Liver (tissue), 3 donors: ENCODE results near the gene MAP4K3.
A peak's percentile ranks its signal among the peaks of the same experiment; 100 is the strongest.

Experiments used
- ATF3 ChIP-seq: IDR thresholded peaks from 2 replicates; pipeline ENCODE4 v1.6.1; 2016; ENCODE audit warnings: antibody characterized with exemption
- FOXA1 ChIP-seq: IDR thresholded peaks from 2 replicates; pipeline ENCODE4 v1.6.1; 2016; ENCODE audit warnings: antibody characterized with exemption
- GABPA ChIP-seq, 2 donors: IDR thresholded peaks in 1 of 2; conservative IDR thresholded peaks in 1 of 2; 2 replicates each; pipeline ENCODE4 v1.6.1; 2016; ENCODE audit warnings: antibody characterized with exemption in 2 of 2, mild to moderate bottlenecking in 1 of 2, moderate library complexity in 1 of 2
- RXRA ChIP-seq, 2 donors: IDR thresholded peaks; 2 replicates each; pipeline ENCODE4 v1.6.1; 2017 to 2018; ENCODE audit warnings: antibody characterized with exemption in 2 of 2, mild to moderate bottlenecking in 1 of 2
- SP1 ChIP-seq: IDR thresholded peaks from 2 replicates; pipeline ENCODE4 v1.6.1; 2018; ENCODE audit warnings: antibody characterized with exemption, mild to moderate bottlenecking
- TAF1 ChIP-seq: conservative IDR thresholded peaks from 2 replicates; pipeline ENCODE4 v1.6.1; 2016; ENCODE audit warnings: antibody characterized with exemption, mild to moderate bottlenecking
- YY1 ChIP-seq: IDR thresholded peaks from 2 replicates; pipeline ENCODE4 v1.6.1; 2016; ENCODE audit warnings: antibody characterized with exemption, mild to moderate bottlenecking
- ZBTB33 ChIP-seq: IDR thresholded peaks from 2 replicates; pipeline ENCODE4 v1.6.1; 2016; ENCODE audit warnings: antibody characterized with exemption
- TF ChIP-seq, protein P1 (sequence below): fragments of 150-350 bp; IDR thresholded peaks from 2 replicates; pipeline ENCODE4 v1.5.1; 2017; ENCODE audit warnings: improper control_type of control experiment, low read depth, low read length; ENCODE audit not compliant: missing input control
- TF ChIP-seq, protein P2 (sequence below): IDR thresholded peaks from 2 replicates; pipeline ENCODE4 v1.6.1; 2016; ENCODE audit warnings: antibody characterized with exemption, mild to moderate bottlenecking
- TF ChIP-seq, protein P3 (sequence below): IDR thresholded peaks from 2 replicates; pipeline ENCODE4 v1.6.1; 2016; ENCODE audit warnings: antibody characterized with exemption
- donor health status: healthy.
- donor health status: healthy.

GRCh38 chr2:39437522-39438296 is 624 bp upstream of the MAP4K3 start:
- peak; percentile 88 for TF ChIP-seq TAF1
- TF ChIP-seq, protein P1, sequence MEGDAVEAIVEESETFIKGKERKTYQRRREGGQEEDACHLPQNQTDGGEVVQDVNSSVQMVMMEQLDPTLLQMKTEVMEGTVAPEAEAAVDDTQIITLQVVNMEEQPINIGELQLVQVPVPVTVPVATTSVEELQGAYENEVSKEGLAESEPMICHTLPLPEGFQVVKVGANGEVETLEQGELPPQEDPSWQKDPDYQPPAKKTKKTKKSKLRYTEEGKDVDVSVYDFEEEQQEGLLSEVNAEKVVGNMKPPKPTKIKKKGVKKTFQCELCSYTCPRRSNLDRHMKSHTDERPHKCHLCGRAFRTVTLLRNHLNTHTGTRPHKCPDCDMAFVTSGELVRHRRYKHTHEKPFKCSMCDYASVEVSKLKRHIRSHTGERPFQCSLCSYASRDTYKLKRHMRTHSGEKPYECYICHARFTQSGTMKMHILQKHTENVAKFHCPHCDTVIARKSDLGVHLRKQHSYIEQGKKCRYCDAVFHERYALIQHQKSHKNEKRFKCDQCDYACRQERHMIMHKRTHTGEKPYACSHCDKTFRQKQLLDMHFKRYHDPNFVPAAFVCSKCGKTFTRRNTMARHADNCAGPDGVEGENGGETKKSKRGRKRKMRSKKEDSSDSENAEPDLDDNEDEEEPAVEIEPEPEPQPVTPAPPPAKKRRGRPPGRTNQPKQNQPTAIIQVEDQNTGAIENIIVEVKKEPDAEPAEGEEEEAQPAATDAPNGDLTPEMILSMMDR: peak; percentile 2
- peak in 1 of 2 donors; percentile 30 for TF ChIP-seq GABPA (IDR thresholded peaks at IDR 0.05 in 1 of 2, conservative IDR thresholded peaks at IDR 0.05 in 1 of 2)
- TF ChIP-seq, protein P2, sequence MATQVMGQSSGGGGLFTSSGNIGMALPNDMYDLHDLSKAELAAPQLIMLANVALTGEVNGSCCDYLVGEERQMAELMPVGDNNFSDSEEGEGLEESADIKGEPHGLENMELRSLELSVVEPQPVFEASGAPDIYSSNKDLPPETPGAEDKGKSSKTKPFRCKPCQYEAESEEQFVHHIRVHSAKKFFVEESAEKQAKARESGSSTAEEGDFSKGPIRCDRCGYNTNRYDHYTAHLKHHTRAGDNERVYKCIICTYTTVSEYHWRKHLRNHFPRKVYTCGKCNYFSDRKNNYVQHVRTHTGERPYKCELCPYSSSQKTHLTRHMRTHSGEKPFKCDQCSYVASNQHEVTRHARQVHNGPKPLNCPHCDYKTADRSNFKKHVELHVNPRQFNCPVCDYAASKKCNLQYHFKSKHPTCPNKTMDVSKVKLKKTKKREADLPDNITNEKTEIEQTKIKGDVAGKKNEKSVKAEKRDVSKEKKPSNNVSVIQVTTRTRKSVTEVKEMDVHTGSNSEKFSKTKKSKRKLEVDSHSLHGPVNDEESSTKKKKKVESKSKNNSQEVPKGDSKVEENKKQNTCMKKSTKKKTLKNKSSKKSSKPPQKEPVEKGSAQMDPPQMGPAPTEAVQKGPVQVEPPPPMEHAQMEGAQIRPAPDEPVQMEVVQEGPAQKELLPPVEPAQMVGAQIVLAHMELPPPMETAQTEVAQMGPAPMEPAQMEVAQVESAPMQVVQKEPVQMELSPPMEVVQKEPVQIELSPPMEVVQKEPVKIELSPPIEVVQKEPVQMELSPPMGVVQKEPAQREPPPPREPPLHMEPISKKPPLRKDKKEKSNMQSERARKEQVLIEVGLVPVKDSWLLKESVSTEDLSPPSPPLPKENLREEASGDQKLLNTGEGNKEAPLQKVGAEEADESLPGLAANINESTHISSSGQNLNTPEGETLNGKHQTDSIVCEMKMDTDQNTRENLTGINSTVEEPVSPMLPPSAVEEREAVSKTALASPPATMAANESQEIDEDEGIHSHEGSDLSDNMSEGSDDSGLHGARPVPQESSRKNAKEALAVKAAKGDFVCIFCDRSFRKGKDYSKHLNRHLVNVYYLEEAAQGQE: peak; percentile 69
- TF ChIP-seq FOXA1: peak; percentile 11
- peak; percentile 32 for TF ChIP-seq SP1
- TF ChIP-seq, protein P3, sequence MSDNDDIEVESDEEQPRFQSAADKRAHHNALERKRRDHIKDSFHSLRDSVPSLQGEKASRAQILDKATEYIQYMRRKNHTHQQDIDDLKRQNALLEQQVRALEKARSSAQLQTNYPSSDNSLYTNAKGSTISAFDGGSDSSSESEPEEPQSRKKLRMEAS: no peak
- peak; percentile 53 for TF ChIP-seq YY1
- peak; percentile 32 to 37 for TF ChIP-seq RXRA (IDR thresholded peaks at IDR 0.05)
- no peak for TF ChIP-seq ZBTB33
- TF ChIP-seq ATF3: no peak
